H54 (cell line): ENCODE results near the gene HDAC9.

ENCODE experiments used
- DNase-seq: peaks from one replicate; pipeline ENCODE4 v3.0.0; 2011; ENCODE audit warnings: low spot score, mixed read lengths; ENCODE audit not compliant: insufficient read length
- FAIRE-seq: peaks from 3 replicates; lab custom pipeline; 2011; peaks lifted over from hg19 to GRCh38; lab: Jason Lieb, UNC
- POLR2A ChIP-seq: IDR thresholded peaks from 2 replicates; pipeline ENCODE4 v1.6.1; 2011; ENCODE audit warnings: low read depth, mild to moderate bottlenecking, low read length

The HDAC9 gene

GRCh38 chr7:18900236-18900635, 404.7 kb downstream of the HDAC9 start:
- DNase-seq: no peak
- no peak for FAIRE-seq
- TF ChIP-seq POLR2A: no peak

DNA sequence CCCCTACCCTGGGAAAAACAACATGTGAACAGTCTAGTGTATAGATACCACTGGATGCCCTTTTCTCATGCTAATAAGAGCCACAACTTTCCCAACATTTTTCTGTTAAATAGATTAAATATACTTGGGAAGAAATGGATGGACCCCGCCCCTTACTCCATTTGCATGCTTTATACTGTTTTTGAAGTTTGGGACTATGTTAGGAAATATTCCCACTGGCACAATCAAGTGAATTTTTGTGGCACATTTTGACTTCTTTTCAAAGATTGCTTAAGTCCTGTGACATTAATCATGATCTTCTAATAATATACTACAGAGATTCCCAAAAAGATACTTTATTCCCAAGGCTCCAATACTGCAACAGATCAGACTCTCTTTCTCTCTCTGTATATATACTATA, 405.3 kb downstream of the HDAC9 start:
- DNase-seq (no peak), FAIRE-seq (no peak)
- no peak for TF ChIP-seq POLR2A

DNA sequence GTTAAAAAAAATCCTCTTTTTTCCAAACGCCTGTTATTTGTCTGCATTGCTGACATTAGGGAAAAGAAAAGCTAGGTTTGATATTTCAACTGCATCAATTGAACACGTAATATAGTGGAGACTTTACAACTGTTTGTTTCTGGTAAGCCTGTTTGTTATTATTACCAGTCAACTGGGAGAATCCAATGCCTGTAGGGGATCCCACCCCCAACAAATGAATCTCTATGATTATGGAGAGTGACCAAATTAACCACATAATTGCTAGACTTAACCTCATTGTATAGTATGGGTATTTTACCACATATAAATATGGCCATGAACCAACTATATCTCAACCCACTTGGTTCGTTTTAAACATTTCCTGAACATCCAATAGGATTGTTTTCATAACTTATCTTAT, 405.8 kb downstream of the HDAC9 start:
- no peak for TF ChIP-seq POLR2A
- FAIRE-seq (peak; percentile 67), DNase-seq (no peak)

DNA sequence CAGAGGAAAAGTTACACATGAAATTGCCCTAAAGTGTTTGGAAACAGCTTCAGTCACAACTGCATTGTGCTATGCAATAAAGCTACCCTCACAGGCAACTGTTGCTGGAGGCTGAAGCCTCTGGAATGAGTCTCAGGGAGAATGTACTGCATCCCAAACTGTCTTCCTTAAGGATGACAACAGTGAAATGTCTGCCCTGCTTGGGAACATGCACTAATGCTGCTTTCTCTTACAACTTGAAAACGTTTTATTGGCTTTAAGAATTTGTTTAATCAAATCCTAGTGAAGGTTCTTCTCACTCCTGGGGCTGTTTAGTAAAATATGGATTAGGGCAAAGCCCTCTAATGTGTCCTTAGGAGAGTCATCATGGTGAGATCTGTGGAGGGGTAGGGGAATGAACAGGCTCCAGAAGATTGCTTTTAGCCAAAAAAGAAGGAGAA, 406.5 kb downstream of the HDAC9 start:
- DNase-seq (no peak), FAIRE-seq (peak; percentile 84)
- no peak for TF ChIP-seq POLR2A

GRCh38 chr7:18902892-18903291, 407.3 kb downstream of the HDAC9 start:
- TF ChIP-seq POLR2A: no peak
- FAIRE-seq: no peak
- no peak for DNase-seq

DNA sequence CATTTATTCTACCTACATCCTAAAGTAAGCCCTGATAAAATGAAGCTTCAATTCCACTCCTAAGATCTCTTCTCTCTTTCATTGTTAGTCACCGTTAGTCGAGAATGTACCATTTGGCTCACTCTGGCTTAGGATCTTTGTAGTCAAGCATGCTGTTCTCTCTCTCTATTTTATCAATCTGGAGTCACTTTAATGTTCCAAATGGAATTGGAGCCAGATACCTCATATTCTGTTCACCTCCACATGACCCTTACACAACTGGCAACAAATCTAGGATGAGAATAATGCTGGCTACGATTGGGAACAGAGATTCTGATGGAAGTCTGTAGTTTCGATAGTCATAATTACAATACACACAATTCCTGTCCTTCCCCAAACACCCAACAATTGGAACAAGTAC, 408.1 kb downstream of the HDAC9 start:
- DNase-seq (no peak), FAIRE-seq (no peak)

DNA sequence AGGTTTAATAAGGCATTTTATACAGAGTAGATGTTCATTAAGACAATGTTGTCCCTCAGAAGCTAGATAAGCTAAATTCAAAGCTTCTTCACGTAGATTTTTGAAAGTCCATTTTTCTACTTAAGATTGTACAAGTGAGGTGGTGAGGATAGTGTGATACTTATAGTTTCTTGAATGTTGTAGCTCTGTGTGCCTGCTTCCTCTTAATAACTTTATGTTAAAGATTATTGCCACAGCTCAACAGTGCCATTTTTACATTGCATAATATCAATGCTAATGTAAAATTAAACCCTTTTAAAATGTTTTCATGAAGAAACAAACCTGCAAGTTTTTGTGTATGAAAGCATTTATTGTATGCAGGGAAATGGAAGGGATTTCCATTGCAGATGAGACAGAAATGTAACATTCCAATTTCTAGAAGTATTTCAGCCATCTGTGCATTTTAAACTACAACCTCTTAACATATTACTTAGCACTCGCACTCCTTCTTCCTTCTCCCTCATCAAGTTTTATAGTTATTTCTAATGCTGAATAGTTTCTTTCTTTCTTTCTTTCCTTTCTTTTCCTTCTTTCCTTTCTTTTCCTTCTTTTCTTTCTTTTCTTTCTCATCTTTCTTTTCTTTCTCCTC, 409.9 kb downstream of the HDAC9 start:
- no peak for TF ChIP-seq POLR2A
- no peak for DNase-seq
- peak; percentile 85 for FAIRE-seq

More for the DNA sequence above, 408.1 kb downstream of the HDAC9 start:
- TF ChIP-seq POLR2A: no peak

GRCh38 chr7:18906901-18907300, 411.4 kb downstream of the HDAC9 start:
- TF ChIP-seq POLR2A: no peak
- FAIRE-seq (peak; percentile 89), DNase-seq (no peak)

GRCh38 chr7:18913106-18913505, 417.6 kb downstream of the HDAC9 start:
- TF ChIP-seq POLR2A: no peak
- FAIRE-seq: peak; percentile 64
- DNase-seq: no peak

GRCh38 chr7:18916826-18917225, 421.3 kb downstream of the HDAC9 start:
- DNase-seq: no peak
- peak; percentile 41 for FAIRE-seq
- no peak for TF ChIP-seq POLR2A

DNA sequence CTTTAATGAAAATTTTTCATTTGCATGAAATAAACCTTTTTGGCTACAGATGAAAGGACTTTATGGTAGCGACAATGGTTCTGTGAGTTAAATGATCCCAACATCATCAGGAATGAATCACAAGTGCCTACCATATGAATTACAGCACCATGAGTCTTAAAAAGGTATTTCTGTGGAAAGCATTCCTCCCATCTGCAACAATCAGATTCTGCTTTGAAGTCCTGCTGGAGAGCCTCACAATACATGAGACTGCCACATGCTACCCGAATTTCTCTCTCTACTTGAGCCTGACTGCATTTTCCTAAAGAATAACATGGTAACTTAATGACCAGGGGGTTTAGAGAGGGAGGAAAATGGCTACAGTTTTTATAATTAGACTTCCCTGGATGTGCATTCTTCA, 431.6 kb downstream of the HDAC9 start:
- FAIRE-seq: peak; percentile 94
- peak; percentile 4 for DNase-seq
- TF ChIP-seq POLR2A: no peak

GRCh38 chr7:18936265-18936664, 440.7 kb downstream of the HDAC9 start:
- peak; percentile 88 for FAIRE-seq
- DNase-seq: no peak
- TF ChIP-seq POLR2A: no peak

DNA sequence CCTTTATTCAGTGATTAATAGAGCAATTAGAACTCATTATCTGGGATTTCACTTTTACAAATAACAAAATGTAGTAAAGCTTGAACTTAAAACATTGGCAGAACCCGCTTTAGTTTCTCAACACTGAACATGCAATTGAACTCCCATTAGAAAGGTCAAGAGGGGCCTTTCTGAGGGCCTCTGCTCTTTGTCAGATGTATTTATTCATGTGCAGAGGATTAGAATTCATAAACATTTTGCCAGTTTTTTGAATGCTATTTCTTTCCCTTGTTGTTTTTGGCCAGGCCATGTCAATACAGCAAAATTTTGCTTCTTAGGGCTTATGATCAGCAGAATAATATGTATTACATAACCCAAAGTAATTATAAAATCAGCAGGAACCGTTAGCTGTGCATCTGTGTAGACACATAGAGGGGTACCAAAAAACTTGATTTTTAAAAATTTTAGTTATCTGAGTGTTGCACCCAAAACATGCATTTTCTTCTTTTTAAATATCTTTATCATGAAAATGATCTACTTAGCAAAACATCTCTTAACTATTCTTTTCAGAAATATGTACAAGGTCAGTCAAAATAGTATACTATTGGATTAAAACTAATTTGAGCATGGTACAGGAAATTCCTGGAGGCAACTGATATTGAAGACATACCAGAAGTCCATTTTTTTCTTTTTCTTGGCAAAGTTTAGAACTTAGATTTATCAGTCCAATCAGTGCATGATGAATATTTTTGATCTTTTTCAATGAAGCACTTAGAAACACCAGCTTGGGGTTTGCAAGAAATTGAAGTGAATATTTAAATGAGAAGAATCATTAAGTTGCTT, 444.4 kb downstream of the HDAC9 start:
- DNase-seq (no peak), FAIRE-seq (peak; percentile 57)
- no peak for TF ChIP-seq POLR2A

DNA sequence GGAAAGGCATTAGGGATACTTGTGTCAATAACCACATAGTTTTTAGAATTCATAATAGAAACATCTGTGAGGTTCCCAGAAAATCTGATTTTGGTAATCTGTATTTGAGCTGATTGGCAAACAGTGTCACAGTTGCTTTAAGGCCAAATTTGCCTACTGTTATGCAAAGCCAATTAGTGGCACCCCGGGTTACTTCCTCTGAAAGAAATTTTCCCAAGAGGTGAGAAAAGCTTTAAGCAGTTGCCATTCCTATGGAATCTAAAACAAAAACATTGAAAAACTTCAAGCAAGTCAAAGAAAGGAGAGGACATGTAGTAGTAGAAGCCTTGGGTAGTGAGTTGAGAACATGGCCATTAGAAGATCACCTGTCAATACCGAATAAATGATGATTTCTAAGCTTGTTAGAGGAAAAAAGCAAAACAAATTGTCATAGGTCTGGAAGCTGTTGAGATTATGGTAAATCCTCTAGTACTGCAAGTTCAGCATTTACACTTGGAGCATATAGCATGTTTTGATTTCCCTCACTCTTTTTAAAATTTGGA, 445.1 kb downstream of the HDAC9 start:
- no peak for TF ChIP-seq POLR2A
- DNase-seq (no peak), FAIRE-seq (no peak)
